HG03060 (cell line): Measurements from ENCODE around the gene PRSS36.
"Not testable (repeated sequence)": the region's sequence is repeated elsewhere in the genome, so short reads cannot be mapped to it uniquely, and the experiment has no call there.

Source experiments
- ATAC-seq: cut with Tn5 transposase; IDR thresholded peaks from one replicate; pipeline ENCODE4 v1.9.1; 2021; ENCODE audit warnings: low read depth, moderate number of reproducible peaks; ENCODE audit not compliant: unreplicated experiment

PRSS36 gene

GRCh38 chr16:31149894-31150890, at the start of gene PRSS36:
Gene PRSS36 (minus strand): TSS chr16:31150066. CDS start chr16:31150035, 31 bp downstream.
- ATAC-seq: no peak

DNA sequence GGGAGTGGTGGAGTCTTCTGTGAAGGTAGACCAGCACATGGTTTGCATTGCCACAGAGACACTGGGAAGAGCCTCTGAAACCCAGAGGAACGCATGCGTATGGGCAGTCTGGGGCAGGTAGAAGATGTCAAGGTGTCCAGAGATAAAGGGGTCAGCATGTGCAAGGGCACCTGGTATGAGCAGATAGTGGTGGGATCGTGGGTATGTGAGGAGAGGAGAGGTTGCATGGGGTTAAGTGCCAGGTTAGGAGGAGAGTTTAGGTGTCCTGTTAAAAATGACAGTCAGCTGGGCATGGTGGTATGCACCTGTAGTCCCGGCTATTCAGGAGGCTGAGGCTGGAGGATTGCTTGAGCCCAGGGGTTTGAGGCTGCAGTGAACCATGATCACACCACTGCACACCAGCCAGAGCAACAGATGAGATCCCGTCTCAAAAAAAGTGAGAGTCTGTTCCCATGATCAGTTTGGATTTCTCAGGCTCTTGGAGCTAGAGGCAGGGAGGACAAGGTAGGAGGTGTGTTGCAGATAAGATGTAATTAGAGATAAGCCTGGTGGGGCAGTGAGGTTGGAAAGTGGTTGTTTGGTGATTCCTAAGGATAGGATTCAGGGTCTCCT, 49.7 kb upstream of the PRSS36 start:
- no peak for ATAC-seq

GRCh38 chr16:31198207-31198882, 48.5 kb upstream of the PRSS36 start:
- ATAC-seq: no peak

GRCh38 chr16:31196324-31197088, 46.6 kb upstream of the PRSS36 start:
- ATAC-seq: no peak

DNA sequence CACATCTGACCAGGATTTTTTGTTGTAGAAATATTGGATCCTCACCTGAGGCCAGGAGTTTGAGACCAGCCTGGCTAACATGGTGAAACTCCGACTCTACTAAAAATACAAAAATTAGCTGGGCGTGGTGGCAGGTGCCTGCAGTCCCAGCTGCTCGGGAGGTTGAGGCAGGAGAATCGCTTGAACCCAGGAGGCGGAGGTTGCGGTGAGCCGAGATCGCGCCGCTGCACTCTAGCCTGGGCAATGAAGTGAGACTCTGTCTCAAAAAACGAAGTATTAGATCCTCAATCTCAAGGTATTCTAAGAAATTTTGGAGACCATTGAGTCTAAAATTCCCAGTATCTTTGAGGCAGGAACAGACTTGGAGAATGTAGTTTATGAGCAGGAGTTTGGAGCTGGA, 46.0 kb upstream of the PRSS36 start:
- ATAC-seq: not testable (repeated sequence)

DNA sequence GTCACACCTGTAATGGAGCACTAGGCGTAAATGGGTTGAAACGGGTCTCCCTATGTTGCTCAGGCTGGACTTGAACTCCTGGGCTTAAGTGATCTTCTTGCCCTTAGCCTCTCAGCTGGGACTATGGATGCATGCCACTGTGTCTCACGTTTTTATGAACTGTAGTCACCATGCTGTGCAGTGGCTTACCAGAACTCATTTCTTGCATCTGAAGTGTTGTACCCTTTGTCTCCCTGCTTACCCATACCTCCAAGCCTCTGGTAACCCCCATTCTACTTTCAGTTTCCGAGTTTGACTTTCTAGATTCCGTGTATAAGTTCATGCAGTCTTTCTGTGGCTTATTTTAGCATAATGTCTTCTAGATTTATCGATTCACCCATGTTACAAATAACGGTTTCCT, 45.0 kb upstream of the PRSS36 start:
- ATAC-seq: no peak

DNA sequence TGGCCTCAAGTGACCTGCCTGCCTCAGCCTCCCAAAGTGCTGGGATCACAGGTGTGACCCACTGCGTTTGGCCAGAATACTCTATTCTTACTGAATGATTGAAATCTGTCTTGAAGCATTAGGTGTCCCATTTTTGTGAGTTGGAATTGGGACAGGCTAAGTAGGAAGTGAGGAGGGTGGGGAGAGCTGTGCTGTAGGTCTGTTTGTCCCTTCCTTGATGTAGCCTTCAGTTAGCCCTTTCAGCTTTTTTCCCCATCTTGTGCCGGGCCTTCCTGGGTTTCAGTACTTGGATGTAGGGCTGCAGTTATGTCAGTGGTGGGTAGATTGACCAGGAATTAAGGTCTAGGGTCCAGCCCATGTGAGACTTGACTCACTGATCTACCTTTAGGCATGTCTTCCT, 44.0 kb upstream of the PRSS36 start:
- ATAC-seq: no peak

GRCh38 chr16:31192856-31193642, 43.2 kb upstream of the PRSS36 start:
- ATAC-seq: no peak

GRCh38 chr16:31191697-31192428, 42.0 kb upstream of the PRSS36 start:
- no peak for ATAC-seq

DNA sequence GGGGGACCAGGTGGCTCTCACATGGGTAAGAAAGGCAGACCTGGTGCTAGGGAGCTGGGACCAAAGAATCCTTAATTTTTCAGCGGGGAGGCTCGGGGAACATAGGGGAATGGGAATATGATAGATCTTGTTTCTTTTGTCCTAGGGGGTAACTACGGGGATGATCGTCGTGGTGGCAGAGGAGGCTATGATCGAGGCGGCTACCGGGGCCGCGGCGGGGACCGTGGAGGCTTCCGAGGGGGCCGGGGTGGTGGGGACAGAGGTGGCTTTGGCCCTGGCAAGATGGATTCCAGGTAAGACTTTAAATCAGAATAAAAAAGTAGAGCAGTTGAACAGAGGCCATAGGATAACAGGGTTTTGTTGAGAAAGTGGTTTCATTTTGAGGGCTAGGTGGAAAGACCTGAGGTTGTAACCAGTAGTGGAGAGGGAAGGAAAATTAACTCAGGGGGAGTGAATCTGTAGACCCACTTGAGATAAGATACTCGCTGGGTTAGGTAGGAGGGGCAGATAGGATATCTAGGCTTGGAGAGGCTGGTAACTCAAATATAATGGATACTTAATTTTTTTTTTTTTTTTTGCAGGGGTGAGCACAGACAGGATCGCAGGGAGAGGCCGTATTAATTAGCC, 41.1 kb upstream of the PRSS36 start:
- no peak for ATAC-seq

GRCh38 chr16:31190061-31190460, 40.2 kb upstream of the PRSS36 start:
- ATAC-seq: no peak

DNA sequence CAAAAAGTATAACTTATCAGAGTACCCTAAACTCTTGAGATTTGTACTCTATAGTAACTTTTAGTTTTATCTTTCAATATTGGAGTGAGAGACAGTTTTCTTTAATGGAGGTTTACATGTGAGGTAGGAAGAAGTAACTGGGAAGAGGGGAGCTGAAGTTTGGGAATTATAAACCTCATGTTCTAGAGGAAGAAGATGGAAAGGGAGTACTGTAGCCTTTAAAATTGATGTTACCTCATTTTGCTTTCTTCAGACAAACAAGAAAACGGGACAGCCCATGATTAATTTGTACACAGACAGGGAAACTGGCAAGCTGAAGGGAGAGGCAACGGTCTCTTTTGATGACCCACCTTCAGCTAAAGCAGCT, 39.5 kb upstream of the PRSS36 start:
- ATAC-seq: no peak

GRCh38 chr16:31188450-31189411, 38.9 kb upstream of the PRSS36 start:
- ATAC-seq: no peak

- no peak for ATAC-seq
Measured at GRCh38 chr16:31187808-31188189, 37.9 kb upstream of the PRSS36 start.

GRCh38 chr16:31186930-31187807, 37.3 kb upstream of the PRSS36 start:
- ATAC-seq: no peak

- ATAC-seq: no peak
Measured at GRCh38 chr16:31186176-31186575, 36.3 kb upstream of the PRSS36 start.

- no peak for ATAC-seq
Measured at GRCh38 chr16:31185339-31185738, 35.5 kb upstream of the PRSS36 start.
